ENCODE measurements around the gene IMMT.

GRCh38 chr2:86232910-86233309 is 37.6 kb upstream of the IMMT start:
- TF ChIP-seq CTCF (IDR thresholded peaks at IDR 0.05 in 8 of 11, conservative IDR thresholded peaks at IDR 0.05 in 3 of 11) (no peak), POLR2A (IDR thresholded peaks at IDR 0.05) (no peak), POLR2AphosphoS5 (IDR thresholded peaks at IDR 0.05) (no peak)

All from spleen (tissue), 7 donors.